ENCODE results near the gene PIP5K1C.

PIP5K1C gene

DNA sequence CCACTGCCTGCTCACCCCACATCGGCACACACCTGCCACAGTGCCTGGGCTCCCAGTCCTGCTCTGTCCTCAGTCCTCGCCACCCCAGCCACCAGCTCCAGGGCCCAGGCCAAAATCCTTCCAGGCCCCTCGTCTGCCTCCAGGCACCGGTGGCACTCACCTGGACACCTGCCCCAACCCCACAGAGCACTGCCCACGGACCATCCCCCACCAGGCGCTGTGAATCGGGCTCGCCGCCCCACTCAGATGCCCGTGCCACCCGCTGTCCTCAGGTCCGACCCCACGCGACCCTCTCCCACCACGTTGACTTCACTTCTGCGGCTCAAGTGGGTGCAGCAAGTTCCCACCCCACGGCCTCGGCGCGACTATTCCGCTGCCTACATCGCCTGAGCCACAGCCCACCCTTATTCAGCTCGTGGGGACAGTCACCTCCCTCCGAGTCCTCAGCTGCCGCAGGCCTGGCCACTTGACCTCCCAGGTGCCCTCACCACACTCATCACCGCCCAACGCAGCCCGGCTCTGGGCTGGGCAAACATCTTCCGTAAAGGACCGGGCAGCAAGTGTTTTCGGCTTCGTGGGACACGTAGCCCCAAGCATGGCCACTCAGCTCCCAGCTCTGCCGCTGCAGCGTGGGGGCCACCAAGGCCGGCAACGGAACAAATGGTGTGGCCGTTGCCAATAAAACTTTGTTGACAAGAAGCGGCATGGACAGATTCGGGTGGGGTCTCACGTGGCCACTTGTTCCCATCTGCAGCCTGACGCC, 5.7 kb downstream of the PIP5K1C start:
- DNase-seq: no peak

DNA sequence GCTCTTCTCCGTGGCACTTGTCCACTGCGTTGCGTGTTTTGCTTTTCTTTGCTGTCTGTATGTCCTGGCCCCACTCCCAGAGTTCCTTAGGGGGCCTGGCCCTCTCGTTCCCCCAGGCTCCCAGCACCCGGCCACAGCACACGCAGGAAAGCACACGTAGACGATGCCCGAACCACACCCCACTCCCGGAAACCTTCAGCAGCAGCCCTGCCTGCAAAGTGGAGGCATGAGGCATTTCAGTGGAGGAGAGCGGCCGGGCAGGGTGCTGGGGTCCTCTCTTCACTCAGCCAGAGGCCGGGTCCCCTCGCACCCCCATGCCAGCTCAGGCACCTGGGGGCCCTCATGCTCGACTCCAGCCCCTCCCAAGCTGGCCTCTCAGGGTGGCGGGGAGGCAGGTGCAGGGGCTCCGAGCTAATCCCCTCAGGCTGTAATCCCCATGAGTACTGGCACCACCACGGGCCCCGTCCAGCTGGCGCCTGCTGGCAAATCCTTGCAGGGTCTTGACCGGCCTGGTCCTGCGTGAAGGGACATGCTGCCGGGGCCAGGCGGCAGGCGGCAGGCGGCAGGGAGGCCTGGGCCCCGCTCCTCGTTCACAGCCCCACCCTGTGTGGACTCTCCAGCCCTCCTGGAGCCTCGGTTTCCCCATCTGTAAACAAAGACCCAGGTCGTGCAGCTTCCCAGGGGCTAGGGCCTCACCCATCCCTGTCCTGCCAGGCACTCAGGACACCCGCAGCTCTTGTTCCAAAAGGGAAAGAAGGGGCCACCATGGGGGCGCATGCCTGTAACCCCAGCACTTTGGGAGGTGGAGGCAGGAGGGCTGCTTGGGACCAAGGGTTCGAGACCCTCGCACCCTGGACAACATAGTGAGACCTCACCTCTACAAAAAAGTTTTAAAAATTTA, 7.0 kb downstream of the PIP5K1C start:
- no peak for DNase-seq

DNA sequence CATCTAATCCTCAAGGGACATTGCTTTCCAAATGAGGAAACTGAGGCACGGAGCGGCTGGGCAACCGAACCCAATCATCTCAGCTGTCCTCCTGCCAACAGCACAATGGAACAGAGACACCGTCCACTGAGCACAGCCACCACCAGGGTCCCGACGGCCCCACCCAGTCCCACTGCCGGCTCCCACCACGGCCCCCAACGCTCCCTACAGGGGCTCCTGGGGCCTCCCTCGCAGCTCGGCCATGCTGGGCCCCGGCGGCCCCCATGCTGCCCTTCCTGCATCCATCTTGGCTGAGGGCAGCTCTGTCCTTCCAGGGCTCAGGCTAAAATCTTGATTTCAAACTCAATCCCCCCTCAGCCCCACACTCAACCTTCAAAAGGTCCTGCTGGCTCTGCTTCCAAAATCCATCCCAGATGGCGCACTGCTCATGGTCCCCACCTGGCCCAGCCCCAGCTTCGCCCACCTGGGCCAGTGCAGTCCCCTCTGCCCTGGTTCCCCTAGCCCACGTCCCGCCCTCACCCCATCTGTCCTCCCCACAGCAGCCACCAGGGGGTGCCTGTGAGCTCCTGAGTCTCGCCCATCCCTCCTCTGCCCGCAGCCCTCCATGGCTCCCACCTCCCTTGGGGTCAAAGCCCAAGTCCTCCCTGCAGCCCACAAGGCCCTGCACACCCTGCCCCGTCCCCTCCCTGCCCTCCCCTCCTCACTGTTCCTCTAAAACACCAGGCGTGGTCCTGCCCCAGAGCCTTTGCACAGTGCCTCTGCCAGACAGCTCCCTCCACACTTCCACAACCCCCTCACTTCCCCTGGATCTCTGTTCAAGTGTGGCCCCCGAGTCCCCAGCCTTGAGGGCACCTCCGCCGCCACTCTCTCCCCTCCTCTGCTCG, 7.9 kb downstream of the PIP5K1C start:
- DNase-seq: no peak

GRCh38 chr19:3691726-3692125, 8.5 kb downstream of the PIP5K1C start:
- DNase-seq: no peak

- no peak for DNase-seq
These were observed 8.9 kb downstream of the PIP5K1C start for GRCh38 chr19:3691372-3691716.

DNA sequence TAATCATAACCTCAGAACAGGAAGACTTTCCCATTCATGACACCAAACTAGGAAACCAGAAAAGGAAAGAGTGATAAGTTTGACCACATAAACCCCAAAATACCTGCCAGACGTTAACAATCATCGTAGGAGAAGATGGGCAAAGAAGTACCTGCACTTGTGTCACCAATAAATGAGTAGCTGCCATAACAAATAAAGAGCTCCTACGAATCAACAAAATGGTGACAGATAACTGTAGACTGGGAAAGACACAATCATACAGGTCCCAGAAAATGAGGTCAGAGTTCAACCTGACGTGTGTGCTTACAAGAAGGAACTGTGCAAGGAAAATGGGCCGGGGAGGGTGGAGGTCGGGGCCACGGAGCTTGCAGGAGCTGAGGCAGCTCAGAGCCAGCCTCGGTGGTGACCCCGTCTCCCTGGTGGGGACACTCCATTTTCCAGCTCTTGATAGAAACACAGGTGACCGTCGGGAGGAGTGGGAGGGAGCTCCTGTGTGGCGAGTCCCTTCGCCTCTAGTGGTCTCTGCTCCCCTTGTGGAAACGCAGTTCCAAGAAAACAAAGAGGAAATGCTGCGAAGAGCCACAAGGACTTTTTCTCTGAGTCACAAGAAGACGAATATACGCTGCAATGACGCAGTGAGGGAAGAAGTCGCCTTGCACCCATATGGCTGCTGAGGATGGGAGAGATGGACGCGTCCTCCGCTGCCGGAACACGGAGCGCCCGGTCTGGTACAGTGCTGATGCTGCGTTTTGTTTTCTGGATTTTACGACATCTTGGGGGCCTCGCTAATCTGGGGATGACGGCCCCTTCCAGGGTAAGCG, 9.5 kb downstream of the PIP5K1C start:
- DNase-seq: no peak

DNA sequence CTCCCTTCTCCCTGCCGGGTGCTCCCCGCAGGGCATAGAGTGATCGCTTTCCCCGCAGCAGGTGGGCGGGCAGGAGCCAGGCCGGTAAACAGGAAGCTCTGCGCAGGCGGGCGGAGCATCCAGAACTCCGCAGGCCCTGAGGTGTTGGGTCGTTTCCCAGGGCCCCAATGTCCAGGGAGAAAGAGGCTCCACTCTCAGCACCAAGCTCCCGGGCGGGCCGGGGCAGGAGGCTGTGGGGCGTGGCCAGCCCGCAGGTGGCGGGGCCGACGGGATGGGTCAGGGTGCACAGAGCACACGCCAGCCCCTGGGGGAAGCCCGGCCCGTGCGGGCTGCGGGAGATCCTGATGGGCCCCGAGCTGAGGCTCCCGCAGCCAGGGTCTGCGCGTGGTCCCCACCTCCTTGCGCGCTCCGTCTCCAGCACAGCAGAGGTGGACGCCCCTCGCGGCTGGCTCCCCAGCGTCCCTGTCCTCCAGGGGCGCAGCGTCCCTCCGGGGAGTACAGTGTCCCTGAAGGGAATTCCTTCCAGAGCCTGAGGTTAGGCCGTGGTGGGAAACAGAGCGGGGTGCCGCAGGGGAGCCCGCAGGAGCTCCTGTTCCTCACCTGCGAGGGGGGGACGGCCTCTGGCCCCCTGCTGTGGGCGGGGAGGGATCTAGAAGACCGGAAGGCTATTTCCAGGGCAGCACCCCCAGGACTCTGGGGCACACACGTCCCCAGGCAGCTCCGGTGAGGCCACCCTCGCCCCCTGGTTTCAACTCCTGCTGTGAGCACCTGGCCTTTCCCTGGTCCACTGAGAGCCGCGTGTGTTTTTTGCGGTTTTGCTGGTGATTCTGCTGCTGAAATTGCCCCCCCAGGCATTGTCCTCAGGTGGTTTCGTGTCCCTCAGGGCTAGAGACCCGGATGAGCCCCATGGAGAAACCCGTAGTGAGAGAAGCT, 12.2 kb downstream of the PIP5K1C start:
- DNase-seq: no peak

DNA sequence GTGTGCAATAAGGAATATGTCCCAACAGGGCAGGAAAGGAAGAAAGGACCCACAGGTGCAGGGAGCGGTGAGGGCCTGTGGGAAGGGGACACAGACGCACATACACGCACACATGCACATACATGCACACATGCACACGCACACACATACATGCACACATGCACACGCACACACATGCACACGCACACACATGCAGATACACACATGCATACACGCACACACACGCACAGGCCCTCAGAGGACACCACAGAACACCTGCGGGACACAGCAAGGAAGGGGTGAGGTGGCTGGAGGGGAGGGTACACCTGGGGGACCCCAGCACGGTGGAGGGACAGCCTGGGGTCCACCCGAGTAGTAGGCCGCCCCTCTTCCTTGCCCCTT, 12.9 kb downstream of the PIP5K1C start:
- DNase-seq: no peak

DNA sequence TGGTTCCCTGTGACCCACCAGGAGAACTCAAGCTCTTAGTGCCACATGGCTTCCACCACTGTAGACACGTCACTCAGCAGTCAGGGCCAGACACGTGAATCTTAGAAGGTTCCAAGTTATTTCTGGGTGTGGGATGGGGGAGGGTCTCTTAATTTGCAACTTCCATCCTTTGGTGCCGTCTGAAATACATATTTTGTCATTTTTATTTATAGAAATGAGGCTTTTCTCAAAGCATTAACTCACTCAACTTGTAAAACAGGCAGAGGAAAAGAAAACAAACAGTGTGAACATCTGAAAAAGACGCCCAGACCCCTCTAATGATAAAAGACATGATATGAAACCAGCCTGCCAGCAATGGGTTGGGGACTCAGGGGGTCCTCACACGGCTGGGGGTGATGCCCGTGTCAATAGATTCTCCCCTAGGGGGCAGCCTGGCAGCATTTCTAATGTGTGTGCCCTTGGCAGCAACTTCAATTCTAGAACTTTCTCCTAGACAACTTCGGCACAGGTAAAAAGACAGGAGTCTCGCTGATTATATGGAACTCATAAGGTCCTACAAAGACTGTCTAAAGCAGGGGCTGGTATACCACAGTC, 15.4 kb downstream of the PIP5K1C start:
- DNase-seq: no peak

DNA sequence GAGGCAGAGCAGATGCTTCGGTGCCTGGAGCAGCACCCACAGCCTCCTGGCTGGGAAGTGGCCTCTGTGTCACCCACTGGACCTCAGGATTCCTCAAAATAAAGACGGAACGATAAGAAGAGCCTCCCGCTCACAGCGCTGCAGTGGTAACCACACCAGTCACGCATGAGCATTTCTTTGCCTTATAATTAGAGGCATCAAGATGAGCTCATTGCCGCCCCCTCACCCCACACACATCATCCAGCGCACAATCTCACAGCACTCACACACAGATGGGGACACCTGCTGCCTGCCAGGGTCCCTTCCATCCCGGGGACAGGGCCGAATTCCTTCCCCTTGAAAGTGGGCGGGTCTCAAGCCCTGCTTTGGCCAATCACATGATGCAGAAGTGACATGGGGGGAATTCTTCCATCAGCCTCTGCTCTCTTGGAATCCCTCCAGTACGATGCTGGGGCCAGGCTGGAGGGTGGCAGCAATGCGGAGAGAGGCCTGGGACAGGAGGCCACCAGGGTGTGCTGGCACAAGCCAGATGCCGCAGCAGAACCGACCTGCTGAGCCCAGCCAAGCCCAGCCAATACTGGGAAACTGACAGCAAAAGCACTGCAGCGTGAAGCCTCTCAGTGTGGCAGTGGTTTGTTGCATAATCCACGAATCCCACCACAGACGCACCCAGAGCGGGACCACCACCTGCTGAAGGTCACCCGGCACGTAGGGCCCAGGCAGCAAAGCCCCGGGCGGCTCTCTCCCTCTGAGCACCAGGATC, 16.0 kb downstream of the PIP5K1C start:
- DNase-seq: no peak

DNA sequence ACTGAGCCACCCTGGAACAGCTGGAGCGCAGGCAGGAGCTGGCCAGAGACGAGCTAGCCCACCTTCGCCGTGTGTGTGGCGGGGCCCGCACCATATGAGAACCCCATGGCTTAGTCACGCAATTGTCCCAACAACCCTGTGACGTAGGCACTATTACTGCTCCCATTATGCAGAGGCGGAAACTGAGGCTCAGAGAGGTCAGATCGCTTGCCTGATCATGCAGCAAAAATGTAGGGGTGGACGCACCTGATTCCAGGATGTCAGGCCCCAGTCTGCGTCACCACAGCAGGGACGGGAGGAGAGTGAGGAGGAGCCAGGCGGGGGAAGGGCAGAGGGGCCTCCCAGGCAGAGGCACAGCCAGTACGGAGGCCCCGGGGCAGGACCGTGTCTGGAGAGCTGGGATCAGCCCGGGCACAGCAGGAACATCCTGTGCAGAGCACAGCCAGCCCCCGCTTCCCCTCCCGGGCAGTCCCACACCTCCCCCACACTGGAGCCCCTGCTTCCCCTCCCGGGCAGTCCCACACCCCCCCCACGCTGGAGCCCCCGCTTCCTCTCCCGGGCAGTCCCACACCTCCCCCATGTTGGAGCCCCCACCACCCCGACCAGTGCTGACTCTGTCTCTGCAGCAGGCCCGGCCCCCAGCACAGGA, 16.7 kb downstream of the PIP5K1C start:
- no peak for DNase-seq

DNA sequence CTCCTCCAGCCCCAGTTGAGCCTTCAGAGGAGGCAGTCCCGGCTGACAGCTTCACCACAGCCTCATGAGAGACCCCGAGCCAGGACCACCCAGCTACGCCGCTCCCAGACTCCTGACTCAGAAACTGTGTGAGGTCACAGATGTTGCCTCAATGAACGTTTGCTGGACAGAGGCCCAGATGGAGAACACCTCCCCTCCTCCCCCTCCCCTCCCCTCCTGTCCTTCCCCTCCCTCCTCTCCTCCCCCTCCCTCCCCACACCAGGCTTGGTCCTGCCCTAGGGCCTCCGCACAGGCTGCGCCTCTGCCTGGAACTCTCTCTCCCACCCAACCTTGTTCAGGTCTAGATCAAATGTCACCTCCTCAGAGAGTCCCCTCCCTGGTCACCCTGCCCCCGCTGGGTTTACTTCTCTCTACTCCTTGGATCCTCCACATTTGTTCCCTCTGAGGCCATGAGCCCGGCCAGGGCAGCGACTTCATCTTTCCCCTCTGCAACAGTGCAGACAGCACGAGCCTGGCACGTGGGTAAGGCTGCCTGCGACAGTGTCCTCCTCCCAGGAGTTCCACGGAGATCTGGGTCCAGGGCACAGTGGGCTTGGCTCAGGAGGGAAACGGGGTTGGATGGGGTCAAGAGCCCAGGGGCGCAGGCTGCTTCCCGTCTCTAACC, 17.4 kb downstream of the PIP5K1C start:
- no peak for DNase-seq

GRCh38 chr19:3682286-3682685, 18.0 kb downstream of the PIP5K1C start:
- DNase-seq: no peak

- no peak for DNase-seq
These were observed 19.3 kb downstream of the PIP5K1C start for GRCh38 chr19:3680939-3681338.

- no peak for DNase-seq
These were observed 20.7 kb downstream of the PIP5K1C start for GRCh38 chr19:3679581-3679980.

- no peak for DNase-seq
These were observed 21.1 kb downstream of the PIP5K1C start for GRCh38 chr19:3679138-3679537.

DNA sequence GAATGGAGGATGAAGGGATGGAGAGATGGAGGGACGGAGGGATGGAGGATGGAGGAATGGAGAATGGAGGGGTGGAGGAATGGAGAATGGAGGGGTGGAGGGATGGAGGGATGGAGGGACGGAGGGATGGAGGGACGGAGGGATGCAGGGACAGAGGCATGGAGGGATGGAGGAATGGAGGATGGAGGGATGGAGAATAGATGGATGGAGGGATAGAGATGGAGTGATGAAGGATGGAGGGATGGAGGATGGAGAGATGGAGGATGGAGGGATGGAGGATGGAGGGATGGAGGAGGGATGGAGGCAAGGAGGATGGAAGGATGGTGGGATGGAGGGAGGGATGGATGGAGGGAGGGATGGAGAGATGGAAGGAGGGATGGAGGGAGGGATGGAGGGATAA, 22.1 kb downstream of the PIP5K1C start:
- no peak for DNase-seq

DNA sequence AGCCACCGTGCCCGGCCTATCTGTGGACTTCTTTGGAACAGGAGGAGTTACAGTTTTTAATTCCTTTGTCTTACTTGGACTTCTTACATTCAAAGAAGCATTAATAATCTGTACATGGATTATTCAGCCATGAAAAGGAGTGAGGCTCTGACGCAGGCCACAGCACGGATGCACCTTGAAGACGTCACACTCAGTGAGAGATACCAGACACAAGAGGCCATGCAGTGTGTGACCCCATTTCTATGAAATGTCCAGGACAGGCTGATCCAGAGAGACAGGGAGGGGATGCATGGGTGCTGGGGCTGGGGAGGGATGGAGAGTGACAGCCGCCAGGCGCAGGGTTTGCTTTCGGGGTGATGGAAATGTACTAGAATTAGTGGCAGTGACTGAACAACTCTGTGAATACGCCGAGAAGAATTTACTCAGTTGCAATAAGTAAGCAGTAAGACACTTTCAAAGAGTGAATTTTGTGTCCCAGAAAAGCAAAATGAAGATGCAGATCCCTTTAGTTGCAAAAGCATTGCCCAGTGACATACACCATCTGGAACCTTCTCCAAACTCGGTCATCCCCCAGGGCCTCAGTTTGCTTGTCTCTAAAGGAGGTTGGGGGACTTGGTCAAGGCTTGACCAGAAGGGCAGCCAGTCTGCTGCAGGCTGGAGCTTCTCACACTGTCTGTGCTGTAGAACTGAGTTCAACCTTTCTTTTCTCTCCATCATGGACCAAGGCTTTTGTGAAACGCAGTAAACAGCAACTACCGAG, 25.3 kb downstream of the PIP5K1C start:
- no peak for DNase-seq

Measured in NCI-H1930 (cell line).